Measurements from ENCODE around the gene RPL29.

The RPL29 gene

DNA sequence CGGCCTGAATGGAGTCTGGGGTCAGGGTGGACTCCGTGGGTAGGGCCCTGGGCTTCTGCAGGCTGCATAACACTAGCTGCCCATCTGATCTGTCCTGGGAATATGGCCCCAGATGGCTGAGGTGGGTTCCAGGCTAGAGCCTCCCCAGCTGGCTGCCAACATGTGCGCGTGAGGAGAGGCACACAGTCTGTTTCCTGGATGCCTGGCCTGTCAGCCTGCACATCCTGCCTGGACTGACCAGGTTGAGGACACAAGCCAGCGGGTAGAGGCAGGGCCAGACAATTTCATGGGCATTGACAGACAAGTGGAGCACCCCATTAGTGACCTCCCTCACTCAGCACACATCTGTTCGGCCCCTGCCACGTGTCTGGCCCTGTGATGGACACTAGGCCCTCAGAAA is 29.8 kb upstream of the RPL29 start:
- DNase-seq, result no peak

GRCh38 chr3:52024765-52025452 is 29.2 kb upstream of the RPL29 start:
- DNase-seq, result no peak

DNA sequence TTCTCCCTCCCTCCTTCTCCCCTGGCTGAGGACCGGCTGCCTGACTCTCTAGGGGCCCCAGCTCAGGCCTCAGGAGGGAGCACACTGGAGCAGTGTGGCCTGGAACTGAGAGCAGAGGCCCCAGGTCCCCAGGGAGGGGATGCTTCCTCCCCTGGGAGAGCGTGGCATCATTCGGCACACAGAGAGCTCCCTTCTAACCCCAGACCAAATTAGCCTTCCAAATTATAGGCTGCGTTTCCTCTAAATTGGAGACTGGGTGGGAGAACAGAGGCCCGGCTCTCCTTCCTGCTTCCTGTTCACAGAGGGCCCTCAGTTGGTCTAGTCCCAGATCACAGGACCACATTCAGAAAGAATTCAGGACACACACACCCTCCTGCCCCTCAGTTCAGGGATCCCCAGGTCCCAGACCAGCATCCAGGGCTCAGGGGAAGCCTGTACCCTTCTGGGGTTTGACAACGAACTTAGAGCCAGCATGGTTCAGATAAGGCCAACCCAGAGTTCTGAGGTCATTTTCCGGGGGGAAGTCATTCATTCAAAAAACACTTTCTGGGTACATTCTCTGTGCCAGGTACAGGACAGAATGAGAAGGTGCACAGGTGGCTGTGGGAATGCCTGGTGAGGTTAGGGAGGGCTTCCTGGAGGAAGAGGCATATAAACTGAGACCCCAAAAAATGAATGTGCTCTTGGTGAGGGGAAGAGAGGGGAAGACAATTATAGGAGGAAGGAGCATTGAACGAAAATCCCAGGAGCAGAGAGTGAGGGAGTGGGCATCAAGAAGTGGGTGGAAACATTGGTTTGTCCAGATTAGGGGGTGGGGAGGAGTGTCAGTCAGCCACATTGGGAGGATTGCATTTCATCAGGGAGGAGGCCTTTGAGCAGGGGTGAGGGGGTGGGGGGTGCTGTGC is 28.4 kb upstream of the RPL29 start:
- DNase-seq, result no peak

DNA sequence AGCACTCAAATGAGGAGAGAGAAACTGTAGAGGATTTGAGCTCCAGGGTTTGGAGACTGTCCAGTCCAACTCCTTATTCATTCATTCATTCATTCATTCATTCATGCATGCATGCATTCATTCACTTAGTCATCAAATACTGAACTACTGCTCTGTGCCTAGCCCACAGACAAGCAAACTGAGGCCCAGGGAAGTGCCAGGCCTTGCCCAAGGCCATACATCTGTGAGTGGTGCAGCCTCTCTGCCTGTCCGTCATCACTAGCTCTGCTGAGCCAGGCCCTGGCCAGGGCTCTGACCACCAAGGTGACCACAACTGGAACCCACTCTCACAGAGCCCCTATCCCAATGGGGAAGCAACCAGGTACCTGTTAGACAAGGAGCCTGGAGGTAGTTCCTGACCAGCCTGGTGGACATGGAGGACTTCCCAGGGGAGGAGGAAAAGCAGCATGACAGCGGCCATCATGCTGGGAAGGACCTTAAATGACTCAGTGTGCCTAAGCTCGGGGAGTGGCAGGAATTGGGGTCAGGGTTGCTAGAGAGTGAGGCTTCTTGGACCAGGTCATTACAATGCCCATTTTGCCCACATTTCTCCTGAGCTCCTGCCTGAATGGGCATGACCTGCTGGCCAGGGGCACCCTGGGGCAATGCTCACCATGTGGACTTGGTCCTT is 27.5 kb upstream of the RPL29 start:
- DNase-seq, result no peak

DNA sequence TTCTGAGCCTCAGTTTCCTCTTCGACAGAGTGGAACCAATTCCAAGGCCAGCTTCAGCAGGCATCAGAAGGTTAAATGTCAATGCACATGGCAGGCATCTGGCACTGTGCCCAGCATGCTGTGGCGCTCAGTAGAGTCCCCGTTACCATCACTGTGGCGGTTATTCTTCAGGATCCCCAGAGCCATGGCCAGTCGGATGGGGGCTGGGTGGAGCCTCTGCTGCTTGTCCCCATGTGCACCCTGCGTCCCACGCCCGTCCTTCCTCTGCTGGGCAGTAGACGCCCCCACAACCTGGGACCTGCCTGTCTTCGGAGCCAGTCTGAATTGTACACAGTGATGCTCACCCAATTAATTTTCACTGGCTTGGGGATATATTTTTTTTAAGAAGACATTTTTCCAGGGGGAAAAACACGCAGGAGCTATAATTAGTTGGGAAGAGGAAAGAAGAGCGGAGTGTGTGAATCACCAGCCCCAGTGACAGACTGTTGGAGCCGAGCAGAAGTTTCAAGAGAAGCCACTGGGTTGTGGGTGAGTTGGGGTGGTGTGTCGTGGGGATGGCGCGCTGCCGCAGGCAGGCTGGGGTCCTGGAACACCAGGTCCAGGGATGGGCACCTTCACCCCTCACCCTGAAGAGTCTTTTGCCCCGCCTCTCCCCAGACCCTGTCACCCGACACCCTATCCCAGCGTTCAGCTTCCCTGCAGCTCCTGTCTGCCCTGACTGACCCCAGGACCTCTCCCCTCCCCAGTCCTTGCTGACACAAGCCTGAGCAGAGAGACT is 26.8 kb upstream of the RPL29 start:
- no peak for DNase-seq

GRCh38 chr3:52021489-52022268 is 26.0 kb upstream of the RPL29 start:
- DNase-seq, result no peak

GRCh38 chr3:52020796-52021195 is 25.1 kb upstream of the RPL29 start:
- no peak for DNase-seq

GRCh38 chr3:52019352-52020080 is 23.8 kb upstream of the RPL29 start:
- no peak for DNase-seq

- no peak for DNase-seq
Observed at GRCh38 chr3:52018319-52019000, 22.8 kb upstream of the RPL29 start.

GRCh38 chr3:52017586-52017985 is 21.9 kb upstream of the RPL29 start:
- DNase-seq, result no peak

DNA sequence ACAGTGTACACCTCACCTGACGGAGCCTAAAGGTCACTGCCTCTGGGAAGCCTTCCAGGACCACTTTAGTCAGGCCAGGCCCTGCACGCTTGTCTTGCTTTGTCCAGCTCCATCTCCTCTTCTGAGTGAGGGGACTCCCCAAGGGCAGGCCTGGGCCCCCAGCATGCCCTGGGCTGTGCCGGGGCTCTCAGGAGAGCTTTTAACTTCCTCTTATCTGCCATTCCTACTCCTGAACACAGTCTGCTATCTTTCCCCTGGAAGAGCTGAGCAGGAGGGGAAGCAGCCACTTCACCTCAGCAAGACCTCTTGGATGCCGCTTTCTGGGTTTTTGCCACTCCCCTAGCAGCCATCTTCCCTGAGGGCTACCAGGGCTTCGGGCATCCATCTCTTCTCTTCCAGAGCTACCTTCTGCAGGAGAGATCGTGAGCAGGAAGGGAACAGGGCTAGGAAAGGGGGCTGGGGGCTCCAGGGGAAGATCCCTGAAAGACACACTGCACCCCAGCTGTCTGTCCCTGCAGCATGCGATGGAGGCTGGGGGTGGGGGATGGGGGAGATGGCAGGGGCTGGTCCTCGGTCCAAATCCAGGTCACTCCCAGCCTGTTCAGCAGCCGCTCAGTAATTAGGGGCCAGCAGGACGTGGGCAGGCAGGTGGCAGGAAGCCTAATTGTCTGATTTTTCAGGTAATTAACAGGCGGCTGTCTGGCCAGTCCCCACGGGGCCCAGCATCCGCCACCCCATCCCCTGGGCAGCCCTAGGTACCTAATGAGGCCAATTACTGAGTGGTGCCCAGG is 19.9 kb upstream of the RPL29 start:
- DNase-seq, result no peak

GRCh38 chr3:52014613-52015012 is 18.9 kb upstream of the RPL29 start:
- DNase-seq, result no peak

DNA sequence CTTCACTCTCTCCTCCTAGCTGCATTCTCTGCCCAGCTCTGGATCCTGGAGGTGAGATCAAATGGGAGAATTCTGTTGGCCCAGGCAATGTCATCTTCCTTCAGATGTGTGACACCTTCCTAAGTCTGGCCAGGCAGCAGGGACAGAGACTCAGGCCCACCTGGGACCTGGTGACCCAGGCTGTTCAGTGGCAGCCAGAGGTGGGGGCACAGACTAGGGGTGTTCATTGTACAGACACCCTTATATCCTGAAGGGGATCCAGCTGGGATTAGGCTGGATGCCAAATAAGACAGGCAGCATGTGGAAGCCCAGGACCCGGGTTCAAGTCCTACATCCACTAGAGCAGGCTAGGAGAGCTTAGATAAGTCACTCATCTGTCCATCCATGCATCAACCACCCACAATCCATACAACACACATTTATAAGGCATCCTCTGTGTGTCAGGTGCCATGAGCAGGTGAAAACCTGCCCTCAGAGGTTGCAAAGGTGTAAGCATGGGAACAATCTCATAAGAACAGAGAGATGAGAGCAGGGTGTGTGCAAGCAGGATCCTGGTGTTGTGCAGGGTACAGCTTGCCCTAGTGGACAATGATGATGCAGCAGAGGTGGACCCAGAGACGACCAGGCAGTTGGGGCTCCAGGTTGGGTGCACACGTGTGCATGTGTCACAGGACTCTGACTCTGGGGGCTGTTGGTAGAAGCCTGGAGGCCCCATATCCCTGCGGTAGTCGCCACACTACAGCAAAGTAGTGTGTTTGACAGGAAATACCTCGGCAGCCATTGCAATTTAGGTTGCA is 18.3 kb upstream of the RPL29 start:
- no peak for DNase-seq

- no peak for DNase-seq
Observed at GRCh38 chr3:52012699-52013098, 17.0 kb upstream of the RPL29 start.

DNA sequence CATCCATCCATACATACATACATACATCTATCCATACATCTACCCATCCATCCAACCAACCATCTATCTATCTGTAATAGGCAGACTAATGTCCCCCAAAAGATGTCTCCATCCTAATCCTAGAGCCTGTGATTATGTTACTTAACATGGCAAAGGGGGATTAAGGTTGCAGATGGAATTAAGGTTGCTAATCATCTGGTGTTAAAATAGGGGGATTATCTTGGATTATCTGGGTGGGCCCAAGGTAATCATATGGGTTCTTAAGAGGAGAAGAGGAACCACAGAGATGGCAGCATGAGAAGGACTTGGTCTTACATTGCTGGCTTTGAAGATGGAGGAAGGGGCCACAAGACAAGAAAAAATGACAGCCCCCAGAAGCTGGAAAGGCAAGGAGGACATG is 14.7 kb upstream of the RPL29 start:
- no peak for DNase-seq

GRCh38 chr3:52007291-52007690 is 11.6 kb upstream of the RPL29 start:
- no peak for DNase-seq

GRCh38 chr3:52006820-52007133 is 11.1 kb upstream of the RPL29 start:
- no peak for DNase-seq

DNA sequence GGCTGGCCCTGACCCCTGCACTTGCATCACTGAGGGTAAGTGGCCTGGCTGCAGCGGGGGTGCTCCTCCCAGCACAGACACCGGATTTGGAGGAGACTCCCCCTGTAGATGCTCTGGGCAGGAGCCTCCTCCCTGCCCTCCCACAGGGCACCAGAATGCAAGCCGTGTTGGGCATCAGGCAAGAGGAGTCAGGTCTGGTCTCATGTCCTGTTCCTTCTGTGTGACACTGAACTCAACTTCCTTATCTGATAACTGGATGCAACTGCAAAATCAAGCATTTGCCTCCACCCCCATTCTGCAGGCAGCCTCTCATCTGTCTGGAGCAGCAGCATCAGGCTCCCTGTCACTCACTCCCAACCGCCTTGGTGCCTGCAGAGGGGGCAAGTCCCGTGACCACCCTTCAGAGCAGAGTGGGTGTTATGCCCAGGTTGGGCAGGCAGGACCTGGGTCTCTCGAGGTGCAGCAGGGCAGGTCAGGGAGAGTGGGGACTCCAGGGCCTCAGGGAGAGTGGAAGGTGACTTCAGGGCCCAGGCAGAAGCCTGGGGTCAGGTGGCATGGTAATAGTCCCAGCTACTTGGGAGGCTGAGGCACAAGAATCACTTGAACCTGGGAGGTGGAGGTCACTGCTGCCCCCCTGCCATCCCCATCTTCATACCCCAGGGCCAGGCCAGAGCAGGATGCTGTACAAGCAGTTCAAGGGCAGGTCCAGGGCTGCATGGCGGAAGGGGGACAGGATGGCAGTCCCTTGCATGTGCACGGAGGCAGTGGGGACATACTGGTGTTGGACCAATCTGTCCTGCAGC is 10.5 kb upstream of the RPL29 start:
- no peak for DNase-seq

Measured in right hindlimb (tissue), 1 donor.